Measurements from ENCODE around the gene TAGLN.
A peak's percentile ranks its signal among the peaks of the same experiment; 100 is the strongest.

TAGLN gene

GRCh38 chr11:117217141-117218084 is 18.2 kb downstream of the TAGLN start:
- DNase-seq = no peak

GRCh38 chr11:117218133-117218915 is 19.2 kb downstream of the TAGLN start:
- DNase-seq = no peak

- no peak for DNase-seq
Measured at GRCh38 chr11:117219001-117219400, 19.8 kb downstream of the TAGLN start.

GRCh38 chr11:117219455-117219854 is 20.3 kb downstream of the TAGLN start:
- no peak for DNase-seq

GRCh38 chr11:117219995-117220394 is 20.8 kb downstream of the TAGLN start:
- DNase-seq = no peak

- DNase-seq = no peak
Measured at GRCh38 chr11:117220568-117220967, 21.4 kb downstream of the TAGLN start.

- DNase-seq = no peak
Measured at GRCh38 chr11:117220999-117221774, 22.0 kb downstream of the TAGLN start.

GRCh38 chr11:117221775-117222517 is 22.8 kb downstream of the TAGLN start:
- no peak for DNase-seq

- DNase-seq = no peak
Measured at GRCh38 chr11:117222991-117223740, 24.0 kb downstream of the TAGLN start.

GRCh38 chr11:117223741-117224689 is 24.8 kb downstream of the TAGLN start:
- no peak for DNase-seq

- DNase-seq = no peak
Measured at GRCh38 chr11:117225553-117226170, 26.5 kb downstream of the TAGLN start.

GRCh38 chr11:117226388-117227385 is 27.5 kb downstream of the TAGLN start:
- peak; percentile 41 to 44 for DNase-seq

- DNase-seq = no peak
Measured at GRCh38 chr11:117228091-117228490, 28.9 kb downstream of the TAGLN start.

GRCh38 chr11:117229411-117229810 is 30.2 kb downstream of the TAGLN start:
- DNase-seq = no peak

- no peak for DNase-seq
Measured at GRCh38 chr11:117229931-117230285, 30.7 kb downstream of the TAGLN start.

- DNase-seq = peak; percentile 77 to 78
Measured at GRCh38 chr11:117230286-117230961, 31.3 kb downstream of the TAGLN start.

GRCh38 chr11:117230999-117231841 is 32.0 kb downstream of the TAGLN start:
- DNase-seq = peak; percentile 44 to 46
